ENCODE data around the gene SNX22. TPM values are rescaled to one million over a fixed set of nuclear protein-coding genes. Genes with fewer than 3 reads are reported as not detected.

The SNX22 gene
- total and polyA plus RNA-seq, 4 donors = 2.2 to 37.4 (median 3.1) TPM

GRCh38 chr15:64110950-64111678, 40.4 kb upstream of the SNX22 start:
- peak overlapping the region; percentile 26 to 57 for H3K27ac ChIP-seq (ENCODE audit: low read depth in 1 of 2, low read length in 2 of 2)
- no peak for DNase-seq (ENCODE audit: low spot score)
- TF ChIP-seq EGR1 (IDR thresholded peaks at IDR 0.05; ENCODE audit: low read depth in 2 of 2) (no peak), JUND (IDR thresholded peaks at IDR 0.05) (no peak), TAF1 (conservative IDR thresholded peaks at IDR 0.05) (no peak), HNF4A (conservative IDR thresholded peaks at IDR 0.05) (no peak), ATF3 (IDR thresholded peaks at IDR 0.05) (no peak), RXRA (IDR thresholded peaks at IDR 0.05) (no peak), HNF4G (IDR thresholded peaks at IDR 0.05) (no peak), NR2F2 (IDR thresholded peaks at IDR 0.05) (no peak), MAX (IDR thresholded peaks at IDR 0.05) (no peak), ZBTB33 (IDR thresholded peaks at IDR 0.05) (no peak), FOXA2 (IDR thresholded peaks at IDR 0.05) (no peak), SP1 (IDR thresholded peaks at IDR 0.05) (no peak), YY1 (IDR thresholded peaks at IDR 0.05) (no peak), GABPA (IDR thresholded peaks at IDR 0.05 in 1 of 2, conservative IDR thresholded peaks at IDR 0.05 in 1 of 2) (no peak), REST (IDR thresholded peaks at IDR 0.05) (no peak), FOXA1 (IDR thresholded peaks at IDR 0.05) (no peak), RAD21 (IDR thresholded peaks at IDR 0.05) (no peak), CTCF (IDR thresholded peaks at IDR 0.05; ENCODE audit: low read depth, low read length, missing input control) (no peak)
- H3K9ac ChIP-seq (ENCODE audit: low read depth in 1 of 2, low read length in 2 of 2) = no peak overlapping the region
- no peak overlapping the region for H3K4me3 ChIP-seq (ENCODE audit: low read depth in 1 of 3, low read length in 3 of 3)
- no peaks in the 10 kb centered on the region for H3K27me3 ChIP-seq (ENCODE audit: control insufficient read depth in 4 of 4, insufficient read depth in 4 of 4, low read length in 3 of 4)
- 62% methylated on average over 3 of the region's 3 CpGs for WGBS
- no peaks in the 10 kb centered on the region for H3K9me3 ChIP-seq (ENCODE audit: control insufficient read depth in 4 of 4, low read length in 3 of 4)
- H3K4me1 ChIP-seq (ENCODE audit: control insufficient read depth in 4 of 4, insufficient read depth in 4 of 4, low read length in 3 of 4) = peaks cover 19 to 73% (median 60%) of the 10 kb centered on the region in 4 donors
- peaks cover 2 to 15% (median 11%) of the 10 kb centered on the region in 4 donors for H3K36me3 ChIP-seq (ENCODE audit: control insufficient read depth in 4 of 4, insufficient read depth in 3 of 4, low read depth in 1 of 4, low read length in 3 of 4)

Measured in liver (tissue), 9 donors.